Skin epidermis (tissue), 12 donors: ENCODE results near the gene RPS6KA2.

Experiments used
- H3K27ac ChIP-seq, 21 experiments: fragments of 200-600 bp; sonication (generic) in 11 of 21; one replicate each; pipeline ENCODE4 v1.5.0; 2020; ENCODE audit warnings: mild to moderate bottlenecking in 3 of 21, inconsistent platforms in 2 of 21, moderate library complexity in 2 of 21
- H3K4me3 ChIP-seq, 7 experiments: fragments of 200-600 bp; sonication (generic) in 2 of 7; one replicate each; pipeline ENCODE4 v1.5.0; 2020; ENCODE audit warnings: inconsistent platforms in 2 of 7, mild to moderate bottlenecking in 2 of 7, moderate library complexity in 1 of 7

The RPS6KA2 gene

DNA sequence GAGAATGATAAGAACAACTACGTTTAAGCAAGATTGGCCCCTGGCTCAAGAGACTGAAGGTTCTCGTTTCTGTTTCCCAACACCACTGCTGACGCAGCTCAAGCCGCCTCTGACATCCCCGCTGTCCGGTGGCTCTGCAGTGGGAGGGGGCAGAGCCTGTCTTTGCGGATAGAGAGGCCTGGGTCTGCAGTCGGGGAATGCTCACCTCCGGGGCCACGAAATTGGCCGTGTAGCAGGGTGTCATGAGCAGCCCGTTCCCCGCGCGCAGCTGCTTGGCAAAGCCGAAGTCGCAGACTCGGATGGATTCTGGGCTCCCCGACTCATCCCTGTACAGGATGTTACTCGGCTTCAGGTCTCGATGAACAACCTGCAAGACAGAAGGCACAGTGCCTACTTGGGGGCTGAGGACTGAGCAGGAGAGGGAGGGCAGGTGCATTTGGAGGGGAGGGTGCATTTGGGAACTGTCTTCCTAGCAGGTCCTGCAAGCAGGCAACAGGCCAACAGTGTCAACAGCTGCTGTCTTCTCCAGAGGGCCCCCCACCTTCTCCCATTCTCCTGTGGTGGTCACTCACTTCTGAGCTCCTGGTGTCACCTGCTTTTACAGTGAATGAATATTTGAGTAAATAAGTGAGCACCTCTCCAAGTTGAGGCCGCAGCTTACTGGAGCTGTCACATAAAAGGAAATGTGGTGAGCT is 203.9 kb downstream of the RPS6KA2 start:
- Histone ChIP-seq H3K4me3 (no peak overlapping the region), H3K27ac (no peak overlapping the region)

DNA sequence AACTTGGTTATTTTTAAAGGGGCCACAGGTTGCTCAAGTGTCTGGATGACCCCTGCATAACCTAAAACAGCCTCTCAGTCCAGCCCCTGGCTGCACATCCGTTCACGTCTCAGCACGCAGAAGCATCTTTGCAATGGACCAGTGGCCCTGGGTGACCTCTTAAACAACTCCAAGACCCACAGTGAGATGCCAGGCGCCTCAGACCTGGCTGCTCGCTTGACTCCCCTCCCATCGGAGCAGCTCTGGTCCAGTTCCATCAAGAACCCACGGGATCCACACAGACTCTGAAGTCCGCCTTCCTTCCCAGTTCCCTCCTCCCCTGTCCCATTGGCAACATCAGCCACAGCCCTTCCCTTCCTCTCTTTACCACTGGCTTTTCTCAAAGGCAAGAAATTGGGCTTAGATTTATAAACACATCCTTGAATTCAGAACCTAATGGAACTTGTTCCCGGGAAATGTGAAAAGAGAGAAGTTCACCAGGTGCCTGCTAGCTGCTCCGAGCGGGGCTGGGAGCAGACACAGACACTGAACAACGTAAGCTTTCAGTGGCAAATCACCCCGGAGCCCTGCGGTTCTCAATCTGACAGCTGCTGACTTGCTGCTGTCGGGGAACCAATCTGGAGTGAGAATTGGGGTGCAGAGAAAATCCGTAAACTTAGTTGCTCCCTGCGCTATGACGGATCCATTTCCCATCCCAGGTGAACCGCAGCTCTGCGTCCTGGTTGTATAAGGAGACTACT is 204.7 kb downstream of the RPS6KA2 start:
- Histone ChIP-seq H3K27ac (no peak overlapping the region), H3K4me3 (no peak overlapping the region)

DNA sequence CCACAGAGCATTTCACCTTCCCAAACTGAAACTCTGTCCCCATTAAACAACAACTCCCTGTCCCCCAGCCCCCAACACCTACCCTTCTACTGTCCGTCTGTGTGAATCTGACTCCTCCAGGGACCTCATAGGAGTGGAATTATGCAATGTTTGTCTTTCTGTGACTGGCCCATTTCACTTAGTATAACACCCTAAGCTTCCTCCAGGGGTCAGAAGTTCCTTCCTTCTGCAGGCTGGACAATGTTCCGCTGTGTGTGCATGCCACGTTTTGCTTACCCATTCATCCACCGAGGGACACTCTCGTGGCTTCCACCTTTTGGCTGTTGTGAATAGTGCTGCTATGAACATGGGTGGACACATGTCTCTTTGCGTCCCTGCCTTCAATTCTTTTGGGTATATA is 206.7 kb downstream of the RPS6KA2 start:
- Histone ChIP-seq H3K27ac (peak overlapping the region in 5 of 21 experiments; percentile 22 to 79 (median 68)), H3K4me3 (no peak overlapping the region)

DNA sequence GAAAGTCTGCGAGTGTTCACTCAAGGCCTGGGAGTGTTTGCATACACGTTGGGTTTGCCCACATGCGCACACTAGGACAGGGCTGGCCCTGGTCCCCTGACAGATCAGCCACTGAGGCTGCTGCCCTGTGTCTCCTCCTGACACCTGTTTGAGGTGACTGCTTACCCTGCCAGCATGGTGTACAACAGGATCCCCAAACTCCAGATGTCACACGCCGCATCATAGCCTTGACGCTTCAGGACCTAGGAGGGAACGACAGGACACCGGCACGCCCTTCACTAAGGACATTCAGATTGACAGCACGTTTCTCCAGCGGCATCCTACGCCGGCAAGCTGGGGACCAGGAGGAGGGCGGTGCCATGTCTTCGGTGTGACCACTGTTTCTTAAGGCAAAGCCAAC is 207.3 kb downstream of the RPS6KA2 start:
- Histone ChIP-seq H3K4me3 (no peak overlapping the region), H3K27ac (peak overlapping the region in 8 of 21 experiments; percentile 1 to 79 (median 64))

DNA sequence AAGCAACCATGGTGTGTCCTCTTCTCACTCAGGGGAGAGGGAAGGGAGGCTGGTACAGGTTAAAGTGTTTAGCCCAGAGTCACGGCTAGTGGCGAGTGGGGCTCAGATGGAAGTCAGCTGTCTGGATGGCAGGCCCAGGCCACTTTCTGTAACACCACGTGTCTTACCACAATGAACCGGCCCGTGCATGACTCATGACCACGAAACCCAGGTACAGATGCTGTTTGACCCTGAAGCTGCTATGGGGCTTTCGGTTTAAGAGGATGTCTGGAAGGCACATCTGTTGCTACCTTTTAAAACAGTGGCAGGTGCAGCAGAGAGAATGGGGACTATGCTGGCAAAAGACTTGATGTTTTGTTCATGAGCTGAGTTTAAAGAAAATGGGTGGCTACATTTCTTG is 207.8 kb downstream of the RPS6KA2 start:
- Histone ChIP-seq H3K27ac (peak overlapping the region in 7 of 21 experiments; percentile 1 to 79 (median 68)), H3K4me3 (no peak overlapping the region)

DNA sequence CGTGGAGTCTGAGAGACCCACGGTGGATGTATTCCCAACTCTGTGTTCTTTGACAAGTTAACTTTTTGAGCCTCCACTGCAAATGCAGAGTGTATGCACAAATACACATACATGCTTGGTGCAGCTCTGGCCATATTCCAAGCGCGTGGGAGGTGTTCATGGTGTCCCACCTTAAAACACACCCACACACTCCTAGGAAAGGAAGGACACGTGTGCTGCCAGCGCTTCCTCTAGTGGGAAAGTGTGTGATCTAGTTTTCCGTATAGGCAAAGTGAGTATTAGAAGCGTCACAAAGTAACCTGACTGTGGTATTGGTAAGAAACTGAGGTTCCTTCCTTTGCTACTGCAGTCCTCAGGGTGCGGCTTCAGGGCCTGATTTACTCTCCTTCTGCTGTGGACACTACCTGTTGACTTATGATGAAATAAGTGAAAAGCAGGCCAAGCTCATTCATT is 208.3 kb downstream of the RPS6KA2 start:
- no peak overlapping the region for H3K4me3 ChIP-seq
- peak overlapping the region in 6 of 21 experiments; percentile 1 to 79 (median 73) for H3K27ac ChIP-seq

DNA sequence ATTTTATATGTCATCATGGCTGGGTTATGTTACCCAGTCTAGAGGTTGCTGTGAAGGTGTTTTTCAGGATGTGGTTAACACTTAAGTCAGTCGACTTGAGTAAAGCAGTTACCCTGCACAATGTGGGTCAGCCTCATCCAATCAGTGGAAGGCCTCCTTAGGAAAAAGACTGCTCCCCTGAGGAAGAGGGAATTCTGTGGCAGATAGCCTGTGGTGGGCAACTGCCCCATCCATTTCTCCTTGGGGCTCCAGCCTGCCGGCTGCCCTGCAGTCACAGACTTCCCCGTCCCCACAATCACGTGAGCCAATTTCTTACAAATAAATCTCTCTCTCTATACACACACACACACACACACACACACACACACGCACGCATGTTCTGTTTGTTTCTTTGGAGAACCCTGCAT is 209.8 kb downstream of the RPS6KA2 start:
- no peak overlapping the region for H3K4me3 ChIP-seq
- peak overlapping the region in 7 of 21 experiments; percentile 22 to 79 (median 71) for H3K27ac ChIP-seq

DNA sequence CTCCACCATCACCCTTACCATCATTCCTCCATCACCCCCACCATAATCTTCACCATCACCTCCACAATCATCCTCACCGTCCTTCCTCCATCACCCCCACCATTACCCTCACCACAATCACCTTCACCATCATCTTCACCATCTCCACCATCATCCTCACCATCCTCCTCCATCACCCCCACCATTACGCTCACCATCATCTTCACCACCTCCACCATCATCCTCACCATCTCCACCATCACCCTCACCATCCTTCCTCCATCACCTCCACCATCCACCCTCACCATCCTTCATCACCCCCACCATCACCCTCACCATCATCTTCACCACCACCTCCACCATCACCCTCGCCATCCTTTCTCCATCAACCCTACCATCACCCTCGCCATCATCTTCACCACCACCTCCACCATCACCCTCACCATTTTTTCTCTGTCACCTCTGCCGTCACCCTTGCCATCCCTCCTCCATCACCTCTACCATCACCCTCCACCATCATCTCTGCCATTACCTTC is 211.2 kb downstream of the RPS6KA2 start:
- Histone ChIP-seq H3K27ac (peak overlapping the region in 7 of 21 experiments; percentile 16 to 88 (median 77)), H3K4me3 (no peak overlapping the region)

DNA sequence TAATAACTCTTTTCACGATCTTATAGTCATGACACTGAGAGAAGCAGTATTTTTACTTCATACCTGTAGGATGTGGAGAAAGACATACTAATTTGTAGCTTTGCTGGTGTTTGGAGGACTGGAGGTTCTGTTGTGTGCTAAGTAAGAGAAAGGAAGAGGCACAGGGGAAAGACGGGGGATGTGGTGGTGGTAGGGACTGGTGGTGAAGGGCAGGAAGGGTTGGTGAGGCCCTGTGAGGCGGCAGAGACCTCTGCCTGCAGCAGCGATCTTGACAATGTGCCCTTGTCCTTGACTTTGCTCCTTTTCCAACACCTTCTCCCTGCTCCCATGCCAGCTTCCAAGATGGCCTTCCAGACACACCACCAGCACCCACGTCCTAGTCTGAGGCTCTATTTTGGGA is 211.7 kb downstream of the RPS6KA2 start:
- peak overlapping the region in 9 of 21 experiments; percentile 5 to 88 (median 68) for H3K27ac ChIP-seq
- no peak overlapping the region for H3K4me3 ChIP-seq

DNA sequence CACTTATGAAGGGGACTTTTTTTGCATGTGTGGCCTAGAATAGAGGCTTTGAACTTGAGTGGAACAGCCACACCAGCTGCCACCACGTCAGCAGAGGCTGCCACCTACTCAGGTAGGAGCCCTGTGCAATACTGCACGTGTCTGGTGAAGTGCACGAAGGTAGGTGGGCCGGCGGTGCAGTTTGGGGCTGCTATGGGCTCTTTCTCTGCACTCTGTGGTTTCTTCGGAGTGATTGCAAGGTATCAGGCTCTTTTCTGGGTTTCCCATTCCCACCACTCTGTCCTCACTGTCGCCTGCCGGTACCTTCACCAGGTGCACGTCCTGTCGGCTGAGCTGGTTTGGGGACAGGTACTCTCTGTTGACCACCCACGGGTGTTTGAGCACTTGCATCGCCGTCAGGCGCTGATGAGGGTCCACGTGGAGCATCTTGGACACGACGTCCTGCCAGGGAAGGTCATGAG is 213.5 kb downstream of the RPS6KA2 start:
- Histone ChIP-seq H3K27ac (peak overlapping the region in 2 of 21 experiments; percentile 6 to 88), H3K4me3 (no peak overlapping the region)

DNA sequence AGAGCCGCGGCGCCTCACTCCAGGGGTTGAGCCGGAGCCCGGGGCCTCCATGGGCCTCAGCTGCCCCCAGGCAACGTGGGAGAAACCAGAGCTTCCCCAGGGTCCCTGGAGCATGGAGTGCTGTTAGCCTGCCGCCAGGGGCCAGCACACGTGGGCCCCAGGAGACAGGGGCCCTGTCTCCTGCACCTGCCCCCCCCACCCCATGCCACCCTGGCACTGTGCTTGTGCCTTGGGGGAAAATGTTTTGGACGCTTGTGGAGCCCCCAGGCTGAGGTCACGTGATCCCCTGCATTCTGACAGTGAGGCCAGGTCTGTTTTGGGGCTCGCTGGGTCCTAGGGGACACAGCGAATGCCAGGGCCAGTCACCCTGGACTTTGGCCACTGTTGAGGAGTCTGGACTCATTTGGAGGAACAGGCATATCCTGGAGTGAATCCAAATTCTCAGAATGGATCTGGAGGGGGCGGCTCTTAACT is 214.1 kb downstream of the RPS6KA2 start:
- H3K27ac ChIP-seq: peak overlapping the region in 2 of 21 experiments; percentile 6 to 88
- no peak overlapping the region for H3K4me3 ChIP-seq

DNA sequence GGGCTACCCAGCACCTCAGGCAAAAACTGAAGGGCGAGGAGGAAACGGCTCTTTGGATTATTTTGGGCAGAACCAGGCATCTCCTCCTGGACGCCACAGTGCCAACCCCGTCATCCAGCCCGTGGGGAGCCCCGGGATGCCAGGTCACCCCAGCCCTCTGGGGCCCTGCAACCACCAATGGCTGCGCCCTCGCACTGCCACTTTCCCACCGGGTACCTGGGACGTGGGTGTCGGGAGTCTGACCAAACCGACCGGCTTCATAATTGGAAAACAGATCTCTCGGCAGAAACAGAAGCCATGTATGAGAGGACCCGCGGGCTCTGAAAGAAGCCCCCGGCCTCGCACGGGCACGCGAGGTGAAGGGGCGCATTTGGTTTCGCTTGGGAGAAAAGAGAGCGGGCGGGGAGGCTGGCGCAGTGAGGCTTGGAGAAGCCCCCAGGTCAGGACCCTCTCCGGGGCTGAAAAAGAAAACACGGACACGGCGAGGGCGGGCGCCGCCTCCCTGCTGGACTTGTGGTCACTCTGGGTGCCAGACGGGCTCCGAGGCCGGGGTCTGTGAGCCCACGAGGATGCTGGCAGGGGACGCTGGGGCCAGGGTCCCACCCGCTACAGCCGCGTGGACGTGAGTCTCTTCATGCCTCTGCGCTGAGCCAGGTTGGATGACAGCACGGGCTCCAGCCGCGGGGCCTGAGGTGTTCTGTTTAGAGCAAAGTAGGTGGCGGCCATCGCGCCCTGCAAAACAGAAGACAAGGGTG is 214.7 kb downstream of the RPS6KA2 start:
- H3K27ac ChIP-seq: peak overlapping the region in 6 of 21 experiments; percentile 48 to 83 (median 64)
- H3K4me3 ChIP-seq: no peak overlapping the region

DNA sequence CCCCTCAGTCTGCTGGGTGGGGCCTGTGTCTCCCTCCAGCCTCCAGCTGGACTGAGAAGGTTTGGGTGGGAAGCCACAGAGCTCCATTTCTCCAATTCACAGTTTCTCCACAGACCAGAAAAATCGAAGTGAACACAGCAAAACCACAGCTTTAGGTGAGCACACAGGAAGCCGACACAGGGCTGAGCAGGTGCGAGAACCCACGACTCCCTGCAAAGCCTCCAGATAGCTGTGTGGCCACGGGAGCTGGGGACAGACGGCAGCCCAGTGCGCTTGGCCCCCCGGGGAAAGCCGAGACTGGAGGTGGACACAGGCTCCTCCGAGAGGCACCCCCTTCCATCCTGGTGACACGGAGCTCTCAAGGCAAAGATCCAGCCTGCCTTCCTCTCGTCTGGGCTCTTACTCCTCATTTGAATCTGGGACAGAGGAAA is 215.3 kb downstream of the RPS6KA2 start:
- Histone ChIP-seq H3K27ac (peak overlapping the region in 6 of 21 experiments; percentile 48 to 83 (median 64)), H3K4me3 (no peak overlapping the region)

DNA sequence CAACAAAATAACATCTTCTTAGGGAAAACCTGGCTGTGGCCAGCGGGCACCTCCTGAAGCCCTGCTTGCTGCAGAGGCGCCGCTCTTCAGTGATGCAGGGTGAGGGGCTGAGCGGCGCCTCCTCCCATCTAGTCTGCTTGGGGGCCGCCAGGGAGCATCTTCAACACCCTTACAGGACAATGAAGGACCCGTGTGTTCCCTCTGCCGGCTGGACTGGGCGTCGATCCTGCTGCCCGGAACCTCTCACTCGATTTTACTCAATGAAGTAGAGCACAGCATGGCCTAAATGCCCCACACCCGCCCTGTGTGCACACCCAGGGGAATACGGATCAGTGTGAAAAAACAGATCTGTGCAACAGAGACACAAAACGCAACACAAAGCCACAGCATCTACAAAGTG is 215.8 kb downstream of the RPS6KA2 start:
- Histone ChIP-seq H3K27ac (peak overlapping the region in 5 of 21 experiments; percentile 48 to 83 (median 69)), H3K4me3 (no peak overlapping the region)

DNA sequence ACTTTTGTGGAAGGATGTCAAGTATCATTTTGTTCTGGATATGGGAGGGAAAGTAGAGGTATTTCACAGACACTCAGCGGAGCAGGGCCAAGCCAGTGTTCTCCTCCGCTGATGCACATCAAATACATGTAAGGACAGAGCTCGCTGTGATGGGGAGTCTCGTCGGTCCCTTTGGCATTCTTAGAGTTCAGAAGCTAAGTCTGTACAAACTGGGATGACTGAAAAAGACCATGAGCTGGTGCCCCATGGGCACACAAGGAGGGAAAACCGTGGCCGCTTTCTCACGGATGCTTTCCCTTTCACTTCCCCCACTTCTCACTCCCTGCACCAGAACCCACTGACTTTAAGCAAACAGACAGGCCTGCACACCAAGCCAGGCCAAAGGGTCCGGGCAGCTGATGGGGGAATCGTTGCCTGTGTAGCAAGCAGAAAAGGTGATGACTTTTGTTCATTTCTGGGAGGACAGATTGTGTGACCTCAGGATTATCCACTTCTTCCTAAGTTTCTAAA is 216.6 kb downstream of the RPS6KA2 start:
- Histone ChIP-seq H3K27ac (peak overlapping the region in 3 of 21 experiments; percentile 17 to 83 (median 71)), H3K4me3 (no peak overlapping the region)

DNA sequence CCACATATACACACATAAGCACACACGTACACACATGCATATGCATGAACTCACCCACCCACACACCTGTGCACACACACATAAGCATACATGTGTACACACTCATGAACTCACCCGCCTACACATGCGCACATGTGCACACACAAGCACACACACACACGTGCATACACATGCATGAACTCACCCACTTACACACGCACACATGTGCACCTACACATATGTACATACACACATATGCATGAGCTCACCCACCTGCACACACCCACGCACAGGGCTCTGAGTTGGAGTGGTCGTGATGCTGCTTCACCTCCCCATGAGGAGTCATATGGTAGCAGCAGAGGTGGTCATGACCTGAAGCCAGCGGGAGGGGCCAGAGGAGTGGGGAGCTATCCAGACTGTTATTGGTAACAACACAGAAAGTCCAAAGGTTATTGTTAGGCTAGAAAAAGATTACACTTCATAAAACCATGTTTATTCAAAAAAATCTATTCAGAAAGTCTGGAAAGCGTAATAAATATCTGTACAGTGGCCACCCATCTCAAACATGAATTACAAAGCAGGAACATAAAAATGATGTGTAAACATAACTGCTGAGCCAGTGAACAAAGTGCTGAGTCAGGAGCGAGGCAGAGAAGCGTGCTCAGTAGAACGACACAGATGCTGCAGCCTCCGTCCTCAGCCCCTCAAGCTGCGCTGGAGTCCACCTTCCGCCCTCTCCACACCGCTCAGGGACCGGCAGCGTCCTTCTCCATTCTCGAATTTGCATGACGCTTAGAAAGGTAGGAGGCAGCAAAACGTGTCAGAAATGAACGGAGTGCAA is 217.9 kb downstream of the RPS6KA2 start:
- Histone ChIP-seq H3K4me3 (no peak overlapping the region), H3K27ac (no peak overlapping the region)

DNA sequence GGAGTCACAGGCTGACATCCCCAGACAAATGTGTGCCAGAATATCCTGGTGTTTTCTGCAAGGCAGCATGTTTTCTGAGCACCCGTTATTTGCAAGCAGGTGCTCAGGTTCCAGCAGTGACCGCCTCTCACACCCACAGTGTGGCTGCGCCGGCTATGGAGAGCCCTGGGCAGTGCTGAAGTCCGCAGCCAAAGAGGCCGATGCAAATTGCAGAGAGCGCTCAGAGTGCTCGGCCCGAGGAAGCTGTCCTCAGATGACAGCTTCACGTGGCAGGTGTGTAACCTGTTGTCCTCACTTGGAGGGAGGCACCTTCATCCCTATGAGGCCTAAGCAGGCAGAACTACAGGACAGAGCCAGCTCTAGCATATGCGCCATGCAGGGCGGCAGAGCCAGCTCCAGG is 220.9 kb downstream of the RPS6KA2 start:
- Histone ChIP-seq H3K27ac (no peak overlapping the region), H3K4me3 (no peak overlapping the region)

DNA sequence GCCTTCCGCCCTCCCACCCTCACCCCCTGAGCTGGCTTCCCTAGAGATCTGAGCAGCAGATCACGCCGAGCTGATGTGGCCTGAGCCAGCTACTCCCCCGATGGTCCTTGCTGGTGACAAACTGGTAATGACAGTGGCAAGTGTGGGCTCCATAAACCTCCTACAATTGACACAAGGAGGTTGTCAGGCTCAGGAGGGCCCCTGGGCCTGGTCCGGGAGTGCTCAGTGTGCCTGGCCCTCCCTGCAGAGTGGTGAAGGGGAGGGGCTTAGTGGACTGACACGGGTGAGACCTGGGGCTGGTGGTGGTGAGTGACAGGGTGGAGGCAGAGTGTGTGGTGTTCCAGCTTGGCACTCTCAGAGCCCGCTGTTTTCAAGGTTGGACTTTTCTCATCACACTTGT is 221.7 kb downstream of the RPS6KA2 start:
- H3K4me3 ChIP-seq: no peak overlapping the region
- no peak overlapping the region for H3K27ac ChIP-seq
